ENCODE data around the gene KCNH4. TPM values are rescaled to one million over a fixed set of nuclear protein-coding genes. Genes with fewer than 3 reads are reported as not detected.

KCNH4 gene
- total and polyA plus RNA-seq, 2 of the 13 experiments (the other 11 are each of a cell fraction or from before 2014, with no cell fraction given): 0.01 to 0.09 TPM

DNA sequence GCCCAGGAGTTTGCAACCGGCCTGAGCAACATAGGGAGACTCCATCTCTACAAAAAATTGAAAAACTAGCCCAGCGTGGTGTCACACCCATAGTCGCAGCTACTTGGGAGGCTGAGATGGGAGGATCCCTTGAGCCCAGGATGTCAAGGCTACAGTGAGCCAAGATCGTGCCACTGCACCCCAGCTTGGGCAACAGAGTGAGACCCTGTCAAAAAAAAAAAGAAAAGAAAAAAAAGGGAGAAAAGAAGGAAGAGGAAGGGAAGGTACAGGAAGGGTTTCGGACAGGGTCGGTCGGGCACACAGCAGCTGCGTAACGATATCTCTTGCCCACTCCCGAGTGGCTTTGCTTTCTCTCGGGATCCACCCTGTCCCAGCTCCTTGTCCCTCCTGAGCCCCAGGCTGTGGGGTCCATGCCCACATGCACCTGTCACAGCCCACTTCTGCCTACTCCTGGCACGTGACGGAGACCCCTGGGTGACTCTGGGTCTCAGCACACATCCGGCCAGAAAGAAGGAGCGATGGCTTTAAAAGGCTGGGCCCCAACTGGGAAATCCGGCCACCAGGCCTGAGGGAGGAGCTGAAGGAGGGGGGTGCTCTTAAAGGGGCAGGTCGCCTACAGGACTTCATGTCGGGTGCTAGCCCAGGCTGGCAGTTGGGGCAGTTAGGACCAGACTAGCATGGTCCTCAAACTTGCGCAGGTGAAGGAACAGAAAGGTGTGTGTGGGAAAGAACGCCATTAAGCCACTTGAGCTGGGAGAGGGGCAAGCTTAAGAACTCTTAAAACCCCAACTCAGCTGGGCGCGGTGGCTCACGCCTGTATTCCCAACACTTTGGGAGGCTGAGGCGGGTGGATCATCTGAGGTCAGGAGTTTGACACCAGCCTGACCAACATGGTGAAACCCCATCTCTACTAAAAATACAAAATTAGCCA lies 13.3 kb upstream of the KCNH4 start, which contains the start of gene GHDC (continued):
- TF ChIP-seq ZBTB10 (CRISPR knock-in tag; IDR thresholded peaks at IDR 0.05; ENCODE audit: borderline replicate concordance) (no peak), YEATS2 (CRISPR knock-in tag; IDR thresholded peaks at IDR 0.05; ENCODE audit: borderline replicate concordance) (peak; percentile 88; the same call in 1 of the 2 replicates), ZFP41 (CRISPR knock-in tag; IDR thresholded peaks at IDR 0.05; ENCODE audit: borderline replicate concordance) (peak; percentile 50; the same call in 1 of the 2 replicates), KLF6 (CRISPR knock-in tag; IDR thresholded peaks at IDR 0.05) (peak; percentile 45; the same call in 1 of the 2 replicates), ZNF546 (CRISPR knock-in tag; conservative IDR thresholded peaks at IDR 0.05) (peak; percentile 53; the same call in 1 of the 2 replicates), PLRG1 (conservative IDR thresholded peaks at IDR 0.05) (no peak), ZNF512 (CRISPR knock-in tag; IDR thresholded peaks at IDR 0.05) (no peak), RXRB (CRISPR knock-in tag; IDR thresholded peaks at IDR 0.05; ENCODE audit: borderline replicate concordance) (peak; percentile 22), ZSCAN25 (CRISPR knock-in tag; IDR thresholded peaks at IDR 0.05) (0 out of 2 replicates have a peak, but pooled peaks have one; percentile 17), NRL (CRISPR knock-in tag; IDR thresholded peaks at IDR 0.05; ENCODE audit: borderline replicate concordance) (peak; percentile 6; the same call in 1 of the 2 replicates), ZFY (CRISPR knock-in tag; IDR thresholded peaks at IDR 0.05) (peak; percentile 85), THAP11 (CRISPR knock-in tag; IDR thresholded peaks at IDR 0.05) (peak; percentile 92), NONO (IDR thresholded peaks at IDR 0.05) (no peak), NONO (CRISPR knock-in tag; conservative IDR thresholded peaks at IDR 0.05) (0 out of 2 replicates have a peak, but pooled peaks have one; percentile 40), SP2 (CRISPR knock-in tag; IDR thresholded peaks at IDR 0.05) (no peak), POLR2A (IDR thresholded peaks at IDR 0.05; ENCODE audit: insufficient read depth in 1 of 2, low read depth in 2 of 2, low read length in 2 of 2) (peak; percentile 45 to 96; a peak in 3 of 4 replicates), MIER3 (CRISPR knock-in tag; IDR thresholded peaks at IDR 0.05; ENCODE audit: borderline replicate concordance) (peak; percentile 73; the same call in 1 of the 2 replicates), ZNF569 (CRISPR knock-in tag; IDR thresholded peaks at IDR 0.05; ENCODE audit: borderline replicate concordance) (peak; percentile 86; the same call in 1 of the 2 replicates), GATA4 (IDR thresholded peaks at IDR 0.05; ENCODE audit: borderline replicate concordance, low read depth) (peak; percentile 75; the same call in 1 of the 2 replicates), ZNF788 (CRISPR knock-in tag; IDR thresholded peaks at IDR 0.05; ENCODE audit: borderline replicate concordance) (peak; percentile 89; the same call in 1 of the 2 replicates), JDP2 (CRISPR knock-in tag; IDR thresholded peaks at IDR 0.05; ENCODE audit: borderline replicate concordance) (no peak), FOXC1 (CRISPR knock-in tag; IDR thresholded peaks at IDR 0.05; ENCODE audit: borderline replicate concordance) (peak; percentile 47; the same call in 1 of the 2 replicates)

Data from HepG2 (cell line).